HepG2 (cell line): ENCODE measurements around the gene HNRNPH2. TPM values are rescaled to one million over a fixed set of nuclear protein-coding genes. Genes with fewer than 3 reads are reported as not detected.

Source experiments
- ATAC-seq: fragments of 200-7000 bp; cut with Tn5 transposase; 3 replicates; pipeline ENCODE4 v1.9.1; 2020; ENCODE audit warnings: mild to moderate bottlenecking, moderate library complexity
- BruUV-seq: library from RNA; stranded (reverse); fragments of 400-500 nt; replicated peaks from 2 replicates; lab custom pipeline; 2021; lab: Mats Ljungman, UMichigan
- CTCF ChIA-PET: fragments of 300-600 bp; formaldehyde crosslinking; extraction: SDS; loops from one replicate; lab custom pipeline; 2021; ENCODE audit warnings: low total read pairs, inconsistent platforms, low intra/inter-chr PET ratio; lab: Yijun Ruan, JAX
- POLR2A ChIA-PET: fragments of 350-600 bp; sonication (Branson Sonifier 250); formaldehyde crosslinking; loops from one replicate; lab custom pipeline; 2020; ENCODE audit warnings: antibody characterized with exemption, inconsistent platforms; lab: Yijun Ruan, JAX
- DNase-seq: peaks from one replicate; pipeline ENCODE4 v3.0.0-alpha.2; 2015; ENCODE audit warnings: low spot score
- FAIRE-seq: peaks from 3 replicates; lab custom pipeline; 2011; peaks lifted over from hg19 to GRCh38; lab: Jason Lieb, UNC
- H2AFZ ChIP-seq: one replicate; pipeline ENCODE4 v1.6.1; 2011; ENCODE audit warnings: low read length, inconsistent platforms
- H3K27ac ChIP-seq: fragments of 300-600 bp; 3 replicates; pipeline ENCODE4 v1.8.0; 2011; ENCODE audit warnings: mixed run types, mild to moderate bottlenecking, mixed read lengths, low read length, inconsistent platforms; ENCODE audit not compliant: insufficient read depth; ENCODE audit errors: extremely low read length
- H3K27me3 ChIP-seq, 2 experiments: fragments of 200-600 bp in 1 of 2; 2 replicates in 1 of 2; 3 replicates in 1 of 2; pipeline versions ENCODE4 v1.6.0 to v1.8.0; 2011; ENCODE audit warnings: low read length in 2 of 2, mild to moderate bottlenecking in 2 of 2, moderate library complexity in 2 of 2, inconsistent platforms in 1 of 2; ENCODE audit not compliant: insufficient read depth in 2 of 2, control insufficient read depth in 1 of 2
- H3K36me3 ChIP-seq, 2 experiments: fragments of 200-600 bp in 1 of 2; replicated peaks in 1 of 2; 2 replicates in 1 of 2; 3 replicates in 1 of 2; pipeline versions ENCODE4 v1.5.1 to v1.8.0; 2011; ENCODE audit warnings: low read length in 2 of 2, inconsistent platforms in 1 of 2; ENCODE audit not compliant: insufficient read depth in 2 of 2, control insufficient read depth in 1 of 2
- H3K4me1 ChIP-seq: 2 replicates; pipeline ENCODE4 v1.5.1; 2012; ENCODE audit warnings: low read length, inconsistent platforms; ENCODE audit not compliant: insufficient read depth
- H3K4me2 ChIP-seq: 2 replicates; pipeline ENCODE4 v1.6.0; 2011; ENCODE audit warnings: low read depth, low read length, inconsistent platforms
- H3K4me3 ChIP-seq, 3 experiments: fragments of 200-600 bp in 1 of 3; sonication (generic), shearing (Covaris generic) in 1 of 3; replicated peaks in 1 of 3; 2 replicates each; pipeline ENCODE4 v1.5.1; 2011 to 2016; ENCODE audit warnings: low read length in 3 of 3, inconsistent platforms in 2 of 3, low read depth in 2 of 3, mild to moderate bottlenecking in 2 of 3, control low read depth in 1 of 3, mixed read lengths in 1 of 3; ENCODE audit not compliant: insufficient read depth in 1 of 3
- H3K79me2 ChIP-seq: one replicate; pipeline ENCODE4 v1.6.1; 2011; ENCODE audit warnings: low read length, inconsistent platforms; ENCODE audit not compliant: insufficient read depth
- H3K9ac ChIP-seq: 2 replicates; pipeline ENCODE4 v1.6.0; 2011; ENCODE audit warnings: mild to moderate bottlenecking, low read depth, low read length, inconsistent platforms; ENCODE audit not compliant: insufficient read depth
- H3K9me3 ChIP-seq: 2 replicates; pipeline ENCODE4 v1.5.1; 2012; ENCODE audit warnings: mild to moderate bottlenecking, low read length
- H4K20me1 ChIP-seq: 2 replicates; pipeline ENCODE4 v1.6.0; 2011; ENCODE audit warnings: inconsistent platforms, mild to moderate bottlenecking, low read length, moderate library complexity; ENCODE audit not compliant: insufficient read depth
- ARHGAP35 ChIP-seq: sonication (generic); formaldehyde crosslinking; IDR thresholded peaks from 2 replicates; pipeline ENCODE4 v1.9.0; 2022; ENCODE audit warnings: mild to moderate bottlenecking, inconsistent platforms, moderate library complexity, missing genetic modification reagents, borderline replicate concordance
- ELF4 ChIP-seq: sonication (generic); formaldehyde crosslinking; IDR thresholded peaks from 2 replicates; pipeline ENCODE4 v1.5.0; 2020; ENCODE audit warnings: missing genetic modification reagents, mild to moderate bottlenecking, moderate library complexity, borderline replicate concordance
- FOSL2 ChIP-seq: sonication (generic); formaldehyde crosslinking; IDR thresholded peaks from 2 replicates; pipeline ENCODE4 v1.4.0; 2020; ENCODE audit warnings: missing genetic modification reagents
- KDM3A ChIP-seq: IDR thresholded peaks from 2 replicates; pipeline ENCODE4 v1.6.1; 2018; ENCODE audit warnings: low read depth, missing compliant biosample characterization
- MTA3 ChIP-seq: sonication (generic); formaldehyde crosslinking; IDR thresholded peaks from 2 replicates; pipeline ENCODE4 v1.4.0; 2020; ENCODE audit warnings: missing genetic modification reagents
- MXD1 ChIP-seq: sonication (generic); formaldehyde crosslinking; IDR thresholded peaks from 2 replicates; pipeline ENCODE4 v1.4.0; 2020; ENCODE audit warnings: mild to moderate bottlenecking, missing genetic modification reagents
- POLR2A ChIP-seq, 2 experiments: IDR thresholded peaks; 2 replicates each; pipeline ENCODE4 v1.6.1; 2011; ENCODE audit warnings: low read depth in 2 of 2, low read length in 2 of 2, mild to moderate bottlenecking in 1 of 2, moderate library complexity in 1 of 2; ENCODE audit not compliant: insufficient read depth in 1 of 2
- ZFP36L1 ChIP-seq: sonication (generic); formaldehyde crosslinking; IDR thresholded peaks from 2 replicates; pipeline ENCODE4 v1.8.0; 2022; ENCODE audit warnings: mild to moderate bottlenecking, missing genetic modification reagents, moderate library complexity
- ZFP62 ChIP-seq: sonication (generic); formaldehyde crosslinking; IDR thresholded peaks from 2 replicates; pipeline ENCODE4 v1.4.0; 2020; ENCODE audit warnings: missing genetic modification reagents
- ZNF530 ChIP-seq: sonication (generic); formaldehyde crosslinking; IDR thresholded peaks from 2 replicates; pipeline ENCODE4 v1.5.0; 2020; ENCODE audit warnings: low read depth, mild to moderate bottlenecking, missing genetic modification reagents
- ZNF674 ChIP-seq: sonication (generic); formaldehyde crosslinking; IDR thresholded peaks from 2 replicates; pipeline ENCODE4 v1.5.0; 2020; ENCODE audit warnings: low read depth, mild to moderate bottlenecking, missing genetic modification reagents
- ZSCAN25 ChIP-seq: sonication (generic); formaldehyde crosslinking; IDR thresholded peaks from 2 replicates; pipeline ENCODE4 v1.8.0; 2022; ENCODE audit warnings: mild to moderate bottlenecking, missing genetic modification reagents
- WGBS: methylation state at CpG from one replicate; pipeline ENCODE4 v1.1.6; 2017; ENCODE audit warnings: low lambda C conversion rate; 5-methylcytosine and 5-hydroxymethylcytosine counted together
- in situ Hi-C: cut with HindIII; loops from 2 replicates; pipeline ENCODE4 v1.10.0; 2017; ENCODE audit warnings: low pct_unique_long_range_greater_than_20kb; ENCODE audit not compliant: extremely low pct_ligation_motif_present
- intact Hi-C: fragments of 100-400 bp; cut with micrococcal nuclease; formaldehyde crosslinking; loops from one replicate; pipeline ENCODE4 v1.10.0; 2022; ENCODE audit not compliant: unreplicated experiment
- polyA plus RNA-seq, 8 experiments: library from polyadenylated mRNA; depleted of rRNA in 3 of 8; stranded (reverse) in 7 of 8; unstranded in 1 of 8; fragments of >200 nt; fragmentation: Illumina TruSeq in 4 of 8; extraction: Trizol in 4 of 8; gene quantifications; 2 replicates each; pipeline versions ENCODE4 v1.2.1 to v1.2.3, GENCODE V29; 2011 to 2016; ENCODE audit warnings: low read depth in 4 of 8, missing spikeins in 1 of 8, mixed read lengths in 1 of 8; ENCODE audit not compliant: insufficient read depth in 1 of 8
- total RNA-seq, 5 experiments: library from RNA; depleted of rRNA; stranded (reverse); fragments of >200 nt; fragmentation: Illumina TruSeq; extraction: Trizol; gene quantifications; 2 replicates each; pipeline ENCODE4 v1.2.3, GENCODE V29; 2016; ENCODE audit warnings: low read depth in 1 of 5
- TF ChIP-seq, protein P1 (sequence below): sonication (generic); formaldehyde crosslinking; IDR thresholded peaks from 2 replicates; pipeline ENCODE4 v1.4.0; 2020; ENCODE audit warnings: missing genetic modification reagents, borderline replicate concordance

The HNRNPH2 gene
- total and polyA plus RNA-seq, 2 of the 13 experiments (the other 11 are each of a cell fraction or from before 2014, with no cell fraction given) = 23.8 to 56.9 TPM

DNA sequence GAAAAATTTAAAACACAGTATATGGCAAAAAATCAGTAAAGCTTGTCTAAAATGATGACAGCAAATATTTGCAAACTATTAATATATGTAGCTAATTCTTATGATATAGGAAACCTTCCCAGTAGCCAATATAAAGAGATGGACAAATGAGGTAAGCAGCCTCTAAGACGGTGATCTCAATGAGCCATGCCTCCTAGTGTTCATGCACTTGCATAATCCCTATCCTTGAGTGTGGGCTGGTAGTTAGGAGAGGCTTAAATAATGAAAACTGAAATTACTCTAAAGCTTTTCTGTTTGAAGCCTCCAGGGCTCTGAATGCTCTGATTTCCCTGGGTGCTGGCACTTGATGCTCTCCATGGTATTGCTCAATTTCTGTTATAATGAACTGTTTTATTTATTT, 52.6 kb downstream of the HNRNPH2 start:
- Histone ChIP-seq H3K27me3 (no peaks in the 10 kb centered on the region), H3K9me3 (no peaks in the 10 kb centered on the region), H4K20me1 (no peaks in the 10 kb centered on the region), H3K4me1 (no peaks in the 10 kb centered on the region), H3K36me3 (no peaks in the 10 kb centered on the region), H2AFZ (no peak overlapping the region), H3K4me3 (no peak overlapping the region), H3K9ac (no peak overlapping the region), H3K4me2 (no peak overlapping the region), H3K27ac (no peak overlapping the region), H3K79me2 (no peaks in the 10 kb centered on the region)
- BruUV-seq = no TSS peak
- ChIA-PET CTCF (no interaction called here), POLR2A (no interaction called here)
- intact Hi-C loops (no loop called here), in situ Hi-C loops (no loop called here)
- TF ChIP-seq MXD1 = no peak
- no peak for TF ChIP-seq KDM3A
- TF ChIP-seq, protein P1, sequence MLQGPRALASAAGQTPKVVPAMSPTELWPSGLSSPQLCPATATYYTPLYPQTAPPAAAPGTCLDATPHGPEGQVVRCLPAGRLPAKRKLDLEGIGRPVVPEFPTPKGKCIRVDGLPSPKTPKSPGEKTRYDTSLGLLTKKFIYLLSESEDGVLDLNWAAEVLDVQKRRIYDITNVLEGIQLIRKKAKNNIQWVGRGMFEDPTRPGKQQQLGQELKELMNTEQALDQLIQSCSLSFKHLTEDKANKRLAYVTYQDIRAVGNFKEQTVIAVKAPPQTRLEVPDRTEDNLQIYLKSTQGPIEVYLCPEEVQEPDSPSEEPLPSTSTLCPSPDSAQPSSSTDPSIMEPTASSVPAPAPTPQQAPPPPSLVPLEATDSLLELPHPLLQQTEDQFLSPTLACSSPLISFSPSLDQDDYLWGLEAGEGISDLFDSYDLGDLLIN = no peak
- TF ChIP-seq ZSCAN25 (CRISPR knock-in tag) = no peak
- no peak for TF ChIP-seq ZNF674 (CRISPR knock-in tag)
- TF ChIP-seq ZFP36L1 (CRISPR knock-in tag) = no peak
- TF ChIP-seq MTA3 (CRISPR knock-in tag) = no peak
- TF ChIP-seq FOSL2 (CRISPR knock-in tag) = no peak
- no peak for TF ChIP-seq ZNF530 (CRISPR knock-in tag)
- TF ChIP-seq ELF4 = no peak
- no peak for TF ChIP-seq POLR2A (IDR thresholded peaks at IDR 0.05; ENCODE audit: insufficient read depth in 1 of 2, low read depth in 2 of 2, low read length in 2 of 2)
- no peak for TF ChIP-seq ZFP62
- no peak for TF ChIP-seq ARHGAP35 (CRISPR knock-in tag)
- FAIRE-seq (no peak), ATAC-seq (no peak), DNase-seq (no peak)
- WGBS = 0% methylated on average over 1 of the region's 1 CpG
